H9 (cell line): ENCODE results near the gene TCERG1L. TPM values are rescaled to one million over a fixed set of nuclear protein-coding genes. Genes with fewer than 3 reads are reported as not detected.
A peak's percentile ranks its signal among the peaks of the same experiment; 100 is the strongest.

Source experiments
- DNase-seq: peaks from one replicate; pipeline ENCODE4 v3.0.0-alpha.2; 2017
- H2AFZ ChIP-seq: one replicate; pipeline ENCODE4 v1.6.1; 2013; ENCODE audit warnings: mild to moderate bottlenecking, low read length, control low read depth, moderate library complexity
- H2AK5ac ChIP-seq: 2 replicates; pipeline ENCODE4 v1.6.1; 2013; ENCODE audit warnings: low read length, control low read depth, mixed read lengths; ENCODE audit not compliant: insufficient read length
- H2BK120ac ChIP-seq: one replicate; pipeline ENCODE4 v1.6.1; 2013; ENCODE audit warnings: low read depth, mild to moderate bottlenecking, low read length, control low read depth, inconsistent platforms; ENCODE audit not compliant: poor library complexity, severe bottlenecking
- H2BK12ac ChIP-seq: 2 replicates; pipeline ENCODE4 v1.6.1; 2013; ENCODE audit warnings: low read length, control low read depth, mixed read lengths, low read depth; ENCODE audit not compliant: insufficient read length
- H2BK15ac ChIP-seq: 2 replicates; pipeline ENCODE4 v1.6.1; 2013; ENCODE audit warnings: low read depth, low read length, control low read depth
- H2BK20ac ChIP-seq: one replicate; pipeline ENCODE4 v1.6.1; 2013; ENCODE audit warnings: low read depth, mild to moderate bottlenecking, low read length, control low read depth, inconsistent platforms; ENCODE audit not compliant: poor library complexity, severe bottlenecking
- H2BK5ac ChIP-seq: 2 replicates; pipeline ENCODE4 v1.6.1; 2013; ENCODE audit warnings: low read length, control low read depth, mixed read lengths; ENCODE audit not compliant: insufficient read length
- H3K14ac ChIP-seq: 2 replicates; pipeline ENCODE4 v1.6.1; 2013; ENCODE audit warnings: low read length, control low read depth; ENCODE audit not compliant: insufficient read depth
- H3K18ac ChIP-seq: 2 replicates; pipeline ENCODE4 v1.6.1; 2013; ENCODE audit warnings: low read depth, mild to moderate bottlenecking, mixed read lengths, low read length, control low read depth; ENCODE audit not compliant: insufficient read length
- H3K23ac ChIP-seq: 2 replicates; pipeline ENCODE4 v1.6.1; 2013; ENCODE audit warnings: low read length, control low read depth, mixed read lengths, low read depth; ENCODE audit not compliant: insufficient read length
- H3K23me2 ChIP-seq: 2 replicates; pipeline ENCODE4 v1.6.1; 2013; ENCODE audit warnings: low read depth, mild to moderate bottlenecking, mixed read lengths, low read length, control low read depth; ENCODE audit not compliant: insufficient read length, poor library complexity, severe bottlenecking
- H3K27ac ChIP-seq: 2 replicates; pipeline ENCODE4 v1.5.1; 2013; ENCODE audit warnings: low read length, control low read depth, mixed read lengths, low read depth; ENCODE audit not compliant: insufficient read length
- H3K27me3 ChIP-seq: 2 replicates; pipeline ENCODE4 v1.6.1; 2013; ENCODE audit warnings: low read length, control low read depth, inconsistent platforms; ENCODE audit not compliant: insufficient read depth
- H3K4ac ChIP-seq: 2 replicates; pipeline ENCODE4 v1.6.1; 2013; ENCODE audit warnings: low read depth, mild to moderate bottlenecking, control low read depth, inconsistent platforms, low read length, moderate library complexity
- H3K4me1 ChIP-seq: 2 replicates; pipeline ENCODE4 v1.6.1; 2013; ENCODE audit warnings: low read length, control low read depth, inconsistent platforms; ENCODE audit not compliant: insufficient read depth
- H3K4me2 ChIP-seq: 2 replicates; pipeline ENCODE4 v1.6.1; 2013; ENCODE audit warnings: low read length, control low read depth, mixed read lengths; ENCODE audit not compliant: insufficient read length, insufficient read depth
- H3K56ac ChIP-seq: 2 replicates; pipeline ENCODE4 v1.6.1; 2013; ENCODE audit warnings: low read depth, mild to moderate bottlenecking, mixed read lengths, low read length, control low read depth; ENCODE audit not compliant: insufficient read length
- H3K79me1 ChIP-seq: 2 replicates; pipeline ENCODE4 v1.6.1; 2013; ENCODE audit warnings: low read depth, mild to moderate bottlenecking, moderate library complexity, low read length, control low read depth, inconsistent platforms; ENCODE audit not compliant: insufficient read depth, poor library complexity, severe bottlenecking
- H3K79me2 ChIP-seq: 2 replicates; pipeline ENCODE4 v1.6.1; 2013; ENCODE audit warnings: low read length, control low read depth, inconsistent platforms; ENCODE audit not compliant: insufficient read depth
- H3K9ac ChIP-seq: 2 replicates; pipeline ENCODE4 v1.6.1; 2013; ENCODE audit warnings: low read length, control low read depth, mixed read lengths; ENCODE audit not compliant: insufficient read length; ENCODE audit errors: extremely low read depth
- H3K9me3 ChIP-seq: one replicate; pipeline ENCODE4 v1.6.1; 2013; ENCODE audit warnings: low read depth, low read length, inconsistent platforms; ENCODE audit not compliant: control insufficient read depth
- H3T11ph ChIP-seq: one replicate; pipeline ENCODE4 v1.6.1; 2013; ENCODE audit warnings: mild to moderate bottlenecking, low read length, control low read depth, inconsistent platforms
- H4K20me1 ChIP-seq: one replicate; pipeline ENCODE4 v1.6.1; 2013; ENCODE audit not compliant: control insufficient read depth, insufficient read length, insufficient read depth
- H4K5ac ChIP-seq: 2 replicates; pipeline ENCODE4 v1.6.1; 2013; ENCODE audit warnings: low read depth, mild to moderate bottlenecking, mixed read lengths, low read length, control low read depth; ENCODE audit not compliant: insufficient read length
- H4K8ac ChIP-seq: replicated peaks from 2 replicates; pipeline ENCODE4 v1.6.1; 2013; ENCODE audit warnings: low read length, control low read depth, mixed read lengths, low read depth; ENCODE audit not compliant: insufficient read length
- H4K91ac ChIP-seq: 2 replicates; pipeline ENCODE4 v1.6.1; 2013; ENCODE audit warnings: low read depth, mild to moderate bottlenecking, moderate library complexity, mixed read lengths, low read length, control low read depth; ENCODE audit not compliant: insufficient read length
- H3K27ac Mint-ChIP-seq, 3 experiments: 2 replicates in 2 of 3; 3 replicates in 1 of 3; pipeline ENCODE4 v1.8.0; 2020 to 2021; ENCODE audit warnings: mixed read lengths in 3 of 3, mild to moderate bottlenecking in 1 of 3, moderate library complexity in 1 of 3
- H3K27me3 Mint-ChIP-seq: 2 replicates; pipeline ENCODE4 v1.8.0; 2021; ENCODE audit warnings: low read depth, mild to moderate bottlenecking, moderate library complexity, mixed read lengths
- H3K36me3 Mint-ChIP-seq, 3 experiments: 2 replicates in 2 of 3; 3 replicates in 1 of 3; pipeline ENCODE4 v1.8.0; 2020 to 2021; ENCODE audit warnings: low read depth in 3 of 3, mixed read lengths in 3 of 3; ENCODE audit not compliant: insufficient read depth in 1 of 3
- H3K4me1 Mint-ChIP-seq, 2 experiments: 2 replicates each; pipeline ENCODE4 v1.8.0; 2020; ENCODE audit warnings: mixed read lengths in 2 of 2
- H3K4me3 Mint-ChIP-seq, 2 experiments: 2 replicates in 1 of 2; 3 replicates in 1 of 2; pipeline ENCODE4 v1.8.0; 2020 to 2021; ENCODE audit warnings: mild to moderate bottlenecking in 2 of 2, mixed read lengths in 2 of 2, moderate library complexity in 1 of 2
- H3K9me3 Mint-ChIP-seq, 2 experiments: 2 replicates in 1 of 2; 3 replicates in 1 of 2; pipeline ENCODE4 v1.8.0; 2020; ENCODE audit warnings: mild to moderate bottlenecking in 2 of 2, mixed read lengths in 2 of 2, moderate library complexity in 1 of 2
- CTCF ChIP-seq: fragments of 200-600 bp; sonication (generic); conservative IDR thresholded peaks from 3 replicates; pipeline ENCODE4 v1.8.0; 2021; ENCODE audit warnings: antibody characterized with exemption, mild to moderate bottlenecking
- WGBS: extraction: QIAGEN DNeasy Blood & Tissue Kit; methylation state at CpG from one replicate; pipeline ENCODE4 v1.1.7; 2013; ENCODE audit warnings: missing lambda C conversion rate, low lambda C conversion rate, mixed read lengths; ENCODE audit not compliant: insufficient read length; ENCODE audit errors: extremely low coverage; 5-methylcytosine and 5-hydroxymethylcytosine counted together
- total RNA-seq: library from RNA; stranded (reverse); gene quantifications from 2 replicates; pipeline ENCODE4 v1.2.1, GENCODE V29; 2021

Gene TCERG1L
- total RNA-seq, 1 experiment from 2014 or later: 3.3 TPM

GRCh38 chr10:131310551-131311401 lies 745 bp downstream of the TCERG1L start:
- Histone ChIP-seq H2BK5ac (no peak overlapping the region), H3K79me1 (no peaks in the 10 kb centered on the region), H2BK15ac (no peak overlapping the region), H3K27ac (no peak overlapping the region), H4K91ac (no peak overlapping the region), H2BK12ac (no peak overlapping the region), H3K9me3 (no peaks in the 10 kb centered on the region), H3K14ac (no peak overlapping the region), H3K56ac (no peak overlapping the region), H3K9ac (no peak overlapping the region), H4K5ac (no peak overlapping the region), H2BK120ac (no peak overlapping the region), H3K23me2 (peaks cover 8% of the 10 kb centered on the region), H2AK5ac (no peak overlapping the region), H3K79me2 (no peaks in the 10 kb centered on the region), H3K18ac (no peak overlapping the region), H3K4ac (no peak overlapping the region), H3K4me2 (peak overlapping the region; percentile 80), H3T11ph (no peak overlapping the region), H2BK20ac (no peak overlapping the region), H2AFZ (no peak overlapping the region), H3K4me1 (peaks cover 2% of the 10 kb centered on the region; the same call in 1 of the 2 replicates), H4K8ac (no peak overlapping the region), H4K20me1 (no peaks in the 10 kb centered on the region), H3K27me3 (no peaks in the 10 kb centered on the region), H3K23ac (no peak overlapping the region)
- H3K27me3 Mint-ChIP-seq: peaks cover 28% of the 10 kb centered on the region
- H3K9me3 Mint-ChIP-seq: no peaks in the 10 kb centered on the region; a peak in 1 of 5 replicates
- H3K4me1 Mint-ChIP-seq: peaks cover 25% of the 10 kb centered on the region in 2 experiments
- H3K36me3 Mint-ChIP-seq: peaks cover 0 to 4% (median 0%) of the 10 kb centered on the region in 3 experiments; a peak in 3 of 7 replicates
- WGBS: no CpG with 5 or more reads among the region's 76 CpGs
- TF ChIP-seq CTCF: no peak
- DNase-seq: peak; percentile 32
- H3K4me3 Mint-ChIP-seq: peak overlapping the region; percentile 66 to 84
- H3K27ac Mint-ChIP-seq: no peak overlapping the region; a peak in 1 of 7 replicates
